Large intestine (tissue), 3 donors: Measurements from ENCODE around the gene NAALADL1. TPM values are rescaled to one million over a fixed set of nuclear protein-coding genes. Genes with fewer than 3 reads are reported as not detected.

Source experiments
- DNase-seq, 2 donors: peaks; one replicate each; pipeline versions ENCODE4 v3.0.0 to v3.0.0-alpha.2; 2013
- H3K27ac ChIP-seq: one replicate; pipeline ENCODE4 v1.5.1; 2013; ENCODE audit warnings: low read length
- H3K27me3 ChIP-seq: 2 replicates; pipeline ENCODE4 v1.6.1; 2013; ENCODE audit warnings: low read length; ENCODE audit not compliant: control insufficient read depth, insufficient read depth
- H3K36me3 ChIP-seq: 2 replicates; pipeline ENCODE4 v1.6.1; 2013; ENCODE audit warnings: low read length; ENCODE audit not compliant: control insufficient read depth, insufficient read depth
- H3K4me1 ChIP-seq: one replicate; pipeline ENCODE4 v1.6.1; 2013; ENCODE audit warnings: low read length; ENCODE audit not compliant: control insufficient read depth, insufficient read depth
- H3K4me3 ChIP-seq: one replicate; pipeline ENCODE4 v1.5.1; 2013; ENCODE audit warnings: low read length
- H3K9me3 ChIP-seq: one replicate; pipeline ENCODE4 v1.6.1; 2013; ENCODE audit warnings: mild to moderate bottlenecking, low read depth, low read length, moderate library complexity; ENCODE audit not compliant: control insufficient read depth
- WGBS: methylation state at CpG from one replicate; pipeline ENCODE4 v1.1.5; 2013; ENCODE audit warnings: low lambda C conversion rate; ENCODE audit not compliant: insufficient coverage; 5-methylcytosine and 5-hydroxymethylcytosine counted together
- polyA plus RNA-seq: library from polyadenylated mRNA; unstranded; fragments of 120-200 nt; gene quantifications from one replicate; pipeline ENCODE4 v1.2.1, GENCODE V29; 2013

NAALADL1 gene
- polyA plus RNA-seq, 1 donor: 8.9 TPM

DNA sequence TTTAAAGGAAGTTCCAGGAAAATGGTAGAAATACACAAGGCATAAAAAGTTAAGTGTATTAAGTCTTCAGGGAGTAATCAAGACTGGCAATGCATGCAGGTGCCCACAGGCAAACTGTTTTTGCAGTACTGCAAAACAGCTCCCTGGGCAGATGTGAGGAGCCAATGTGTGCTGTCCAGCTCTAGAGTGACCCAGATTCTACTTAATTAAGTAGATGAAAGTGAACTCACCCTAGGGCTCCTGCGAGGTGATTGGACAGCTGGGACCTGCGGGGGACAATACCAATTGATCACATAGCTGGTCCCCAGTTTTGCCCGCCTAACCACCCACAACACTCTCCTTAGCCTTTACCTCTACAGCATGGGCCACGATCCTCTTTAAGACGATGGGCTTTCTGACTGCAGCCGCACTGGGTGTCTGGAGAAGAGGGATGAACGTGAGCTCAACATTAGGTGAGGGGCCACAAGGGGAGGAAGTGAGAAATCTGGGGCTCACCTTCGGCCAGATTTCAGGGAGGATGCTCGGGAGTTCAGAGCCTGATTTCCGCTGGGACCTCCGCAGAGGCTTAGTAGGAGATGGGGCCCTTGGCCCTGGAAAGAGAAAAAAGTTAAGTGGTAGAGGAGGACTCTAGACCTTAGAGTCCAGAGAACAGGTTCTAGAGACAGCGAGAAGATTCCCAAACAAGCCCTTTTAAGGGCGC lies 24.9 kb upstream of the NAALADL1 start:
- DNase-seq: peak in 1 of 2 donors; percentile 0
- no CpG with 5 or more reads among the region's 13 CpGs for WGBS
- Histone ChIP-seq H3K27me3 (no peaks in the 10 kb centered on the region), H3K4me1 (peaks cover 12% of the 10 kb centered on the region), H3K36me3 (peaks cover 43% of the 10 kb centered on the region), H3K27ac (no peak overlapping the region), H3K9me3 (no peaks in the 10 kb centered on the region), H3K4me3 (peak overlapping the region; percentile 86)

DNA sequence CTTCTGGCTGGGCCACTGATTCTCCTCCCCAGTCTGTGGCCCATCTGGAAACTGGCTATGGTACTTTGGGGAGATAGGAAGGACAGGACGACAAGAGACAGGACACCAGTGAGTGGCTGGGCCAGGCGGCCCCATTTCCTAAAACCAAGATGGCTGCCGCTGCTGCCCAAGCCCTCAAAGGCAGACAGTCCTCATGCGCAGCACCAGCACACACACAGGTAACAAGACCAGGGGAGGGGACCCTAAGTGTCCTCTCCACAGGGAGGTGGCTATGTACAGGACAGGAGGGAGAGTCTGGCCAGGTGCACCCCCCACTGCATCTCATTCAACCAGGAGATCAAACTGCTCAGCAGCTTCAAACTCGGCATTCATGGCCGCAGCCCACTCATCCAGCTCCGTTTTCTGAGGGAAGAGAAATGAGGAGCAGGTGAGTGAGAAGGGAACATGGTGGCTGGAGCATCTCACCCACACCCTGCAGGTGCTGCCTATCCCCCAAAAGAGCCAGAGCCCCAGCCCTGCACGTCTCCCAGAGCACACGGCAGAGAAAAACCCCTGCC lies 20.5 kb upstream of the NAALADL1 start:
- WGBS: no CpG with 5 or more reads among the region's 9 CpGs
- no peak overlapping the region for H3K27ac ChIP-seq
- H3K36me3 ChIP-seq: peaks cover 8% of the 10 kb centered on the region

DNA sequence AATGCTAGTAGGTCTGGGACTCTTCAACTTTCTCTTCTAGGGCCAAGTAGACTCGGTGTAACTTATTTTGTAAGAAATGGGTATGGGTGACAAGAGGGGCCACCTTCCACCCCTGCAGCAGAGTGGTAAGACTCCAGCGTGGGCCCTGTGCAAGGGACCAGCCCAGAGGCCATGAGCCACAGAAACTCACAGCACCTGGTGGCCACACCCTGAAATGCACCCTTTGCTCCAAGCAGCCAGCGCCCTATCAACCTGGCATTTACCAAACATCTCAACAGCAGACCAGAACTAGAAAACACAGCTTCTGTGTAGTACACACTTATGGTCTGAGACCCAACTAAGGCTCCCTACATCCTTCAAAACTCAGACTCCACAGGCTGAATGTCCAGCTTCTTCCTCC lies 19.8 kb upstream of the NAALADL1 start:
- Histone ChIP-seq H3K9me3 (no peaks in the 10 kb centered on the region), H3K36me3 (peaks cover 8% of the 10 kb centered on the region), H3K27ac (no peak overlapping the region), H3K27me3 (no peaks in the 10 kb centered on the region), H3K4me1 (peaks cover 8% of the 10 kb centered on the region), H3K4me3 (no peak overlapping the region)
- WGBS: no CpG with 5 or more reads among the region's 3 CpGs
- peak; percentile 54 to 66 for DNase-seq

More for the DNA sequence above, 20.5 kb upstream of the NAALADL1 start:
- no peak for DNase-seq
- Histone ChIP-seq H3K4me1 (peaks cover 8% of the 10 kb centered on the region), H3K27me3 (no peaks in the 10 kb centered on the region), H3K4me3 (no peak overlapping the region), H3K9me3 (no peaks in the 10 kb centered on the region)

DNA sequence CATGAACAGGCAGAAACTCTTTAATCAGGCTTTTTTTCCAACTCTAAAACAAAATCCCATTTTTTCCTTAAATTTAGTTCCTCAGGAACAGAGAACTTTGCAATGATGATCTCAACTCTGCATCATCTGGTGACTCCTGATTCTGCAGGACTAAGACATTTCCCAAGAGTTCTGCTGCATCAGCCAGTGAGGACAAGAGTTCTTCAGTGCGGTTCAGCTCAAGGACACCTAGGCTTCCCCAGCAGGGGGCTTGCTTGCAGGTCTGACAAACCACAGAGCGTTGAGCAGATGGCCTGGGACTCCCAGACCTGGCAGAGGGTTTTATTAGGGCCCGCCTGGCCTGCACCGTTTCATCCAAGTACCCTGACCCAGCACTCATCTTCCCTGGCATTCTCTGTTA lies 19.1 kb upstream of the NAALADL1 start:
- no peak overlapping the region for H3K27ac ChIP-seq
- WGBS: no CpG with 5 or more reads among the region's 4 CpGs

DNA sequence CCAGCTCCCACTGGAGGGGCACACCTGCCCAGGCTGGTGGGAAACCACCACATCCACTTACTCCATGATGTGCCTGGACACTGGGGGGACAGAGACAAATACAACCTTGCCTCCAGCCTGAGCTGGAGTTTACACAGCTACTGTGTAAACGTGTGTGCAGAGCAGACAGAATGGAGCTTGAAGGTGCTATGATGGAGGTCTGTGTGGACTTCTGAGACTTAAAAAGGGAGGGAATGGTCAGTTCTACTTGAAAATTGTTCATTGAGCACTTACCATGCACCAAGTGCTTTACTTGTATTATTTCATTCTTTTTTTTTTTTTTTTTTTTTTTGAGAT lies 14.2 kb upstream of the NAALADL1 start:
- no peak for DNase-seq
- H3K4me3 ChIP-seq: no peak overlapping the region
- no CpG with 5 or more reads among the region's 1 CpG for WGBS
- no peak overlapping the region for H3K27ac ChIP-seq
- H3K27me3 ChIP-seq: no peaks in the 10 kb centered on the region
- no peaks in the 10 kb centered on the region for H3K36me3 ChIP-seq
- H3K9me3 ChIP-seq: no peaks in the 10 kb centered on the region
- peaks cover 9% of the 10 kb centered on the region for H3K4me1 ChIP-seq

More for the DNA sequence above, 19.1 kb upstream of the NAALADL1 start:
- Histone ChIP-seq H3K36me3 (peaks cover 8% of the 10 kb centered on the region), H3K27me3 (no peaks in the 10 kb centered on the region), H3K9me3 (no peaks in the 10 kb centered on the region), H3K4me1 (peaks cover 8% of the 10 kb centered on the region), H3K4me3 (no peak overlapping the region)
- no peak for DNase-seq

DNA sequence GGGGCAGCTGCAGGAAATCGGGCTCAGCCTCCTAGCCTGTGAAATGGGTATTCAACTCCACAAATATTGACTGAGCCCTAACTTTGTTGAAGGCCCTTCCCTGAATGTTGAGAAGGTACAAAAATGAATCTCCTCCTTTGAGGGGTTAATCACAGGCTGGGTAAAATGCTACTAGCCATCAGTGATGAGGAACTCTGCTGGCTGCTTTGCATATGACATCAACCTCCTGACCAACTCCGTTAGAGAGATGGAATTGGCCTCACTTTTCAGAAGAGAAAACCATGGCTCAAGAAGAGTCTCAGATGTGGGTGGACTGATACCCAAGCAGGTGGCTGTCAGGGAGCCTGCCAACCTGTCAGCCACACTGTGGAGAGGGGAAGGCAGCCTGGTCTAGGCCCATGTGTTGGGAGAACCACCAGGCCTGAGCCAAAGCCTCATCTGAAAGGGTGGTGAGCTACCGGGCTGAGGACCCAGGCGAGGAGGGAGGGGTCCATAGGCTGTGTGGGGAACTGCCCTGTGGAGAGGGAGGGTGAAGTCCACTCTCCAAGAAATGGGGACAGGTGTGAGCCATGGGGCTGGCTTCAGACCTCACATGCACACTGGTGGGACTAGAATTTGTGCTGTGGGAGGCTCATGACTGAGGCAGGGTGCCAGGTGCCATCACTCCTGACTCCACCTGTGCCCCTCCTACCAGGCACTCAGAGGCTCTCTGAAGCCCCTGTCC lies 13.7 kb upstream of the NAALADL1 start:
- Histone ChIP-seq H3K4me3 (no peak overlapping the region), H3K9me3 (no peaks in the 10 kb centered on the region), H3K27me3 (no peaks in the 10 kb centered on the region), H3K4me1 (peaks cover 9% of the 10 kb centered on the region), H3K27ac (no peak overlapping the region), H3K36me3 (no peaks in the 10 kb centered on the region)
- no peak for DNase-seq
- WGBS: 100% methylated on average over 1 of the region's 4 CpGs

DNA sequence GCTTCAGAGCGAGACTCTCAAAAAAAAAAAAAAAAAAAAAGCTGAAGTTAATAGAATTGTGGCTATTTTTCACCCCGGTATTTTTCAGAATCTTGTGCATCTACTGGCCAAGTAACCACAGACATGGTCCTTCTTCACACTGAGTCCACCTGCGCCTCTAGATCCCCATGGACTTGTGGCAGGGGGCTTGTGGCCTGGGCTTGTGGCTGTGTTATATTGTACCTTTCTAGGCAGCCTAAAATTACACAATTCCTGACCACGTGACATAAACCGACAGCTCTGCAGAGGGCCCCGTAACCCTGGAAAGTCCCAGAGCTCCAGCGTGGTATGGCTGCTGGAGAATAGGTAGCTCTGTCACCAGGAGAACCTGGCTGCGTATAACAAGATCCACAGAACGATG lies 10.9 kb upstream of the NAALADL1 start:
- Histone ChIP-seq H3K4me3 (no peak overlapping the region), H3K9me3 (no peaks in the 10 kb centered on the region), H3K27ac (peak overlapping the region; percentile 11), H3K4me1 (peaks cover 25% of the 10 kb centered on the region), H3K36me3 (no peaks in the 10 kb centered on the region), H3K27me3 (no peaks in the 10 kb centered on the region)
- DNase-seq: peak in 1 of 2 donors; percentile 60
- WGBS: no CpG with 5 or more reads among the region's 9 CpGs

DNA sequence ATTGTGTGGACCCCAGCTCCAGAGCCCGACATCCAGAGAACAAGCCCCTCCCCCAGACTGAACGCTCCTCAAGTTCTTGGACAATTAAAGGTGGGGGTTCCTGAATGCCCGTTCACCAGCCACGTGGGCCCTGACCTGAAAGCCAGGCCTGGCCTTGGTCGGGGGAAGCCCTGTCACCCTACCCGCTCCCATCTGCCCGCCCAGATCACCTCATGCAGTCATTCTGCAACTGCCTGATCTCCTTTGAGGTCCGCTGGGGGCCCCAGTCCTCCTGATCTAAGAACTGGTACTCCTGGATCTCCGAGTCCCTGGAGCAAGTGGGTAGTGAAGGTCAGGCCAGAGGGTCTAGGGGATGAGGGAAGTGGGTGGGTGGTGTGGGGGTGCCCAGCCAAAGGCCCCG lies 9.1 kb upstream of the NAALADL1 start:
- DNase-seq: no peak
- Histone ChIP-seq H3K36me3 (no peaks in the 10 kb centered on the region), H3K9me3 (no peaks in the 10 kb centered on the region), H3K27me3 (no peaks in the 10 kb centered on the region), H3K4me3 (no peak overlapping the region), H3K27ac (no peak overlapping the region), H3K4me1 (peaks cover 25% of the 10 kb centered on the region)
- WGBS: no CpG with 5 or more reads among the region's 10 CpGs

DNA sequence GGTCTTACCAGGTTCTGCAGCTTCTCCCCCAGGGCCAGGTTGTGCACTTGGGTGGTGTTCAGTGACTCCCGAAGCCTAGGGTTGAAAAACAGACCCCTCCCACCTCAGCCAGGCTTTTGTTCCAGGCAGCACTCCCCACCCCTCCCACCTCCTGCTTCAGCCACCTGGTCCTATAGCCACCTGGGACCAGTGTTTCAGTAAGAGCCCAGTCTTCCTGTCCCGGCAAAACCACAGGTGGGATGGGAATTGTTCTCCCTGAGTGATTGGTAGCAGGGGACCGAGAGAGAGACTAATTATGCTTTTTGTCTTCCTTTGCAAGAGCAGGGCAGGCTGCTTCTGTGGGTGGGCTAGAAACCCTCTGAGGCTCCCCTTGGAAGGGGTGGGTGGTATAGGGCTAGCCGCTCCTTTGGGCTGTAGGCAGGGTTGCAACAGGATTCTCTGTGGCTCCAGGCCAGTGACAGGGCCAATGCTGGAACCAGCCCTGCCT lies 8.5 kb upstream of the NAALADL1 start:
- Histone ChIP-seq H3K27ac (no peak overlapping the region), H3K4me1 (peaks cover 25% of the 10 kb centered on the region), H3K36me3 (no peaks in the 10 kb centered on the region), H3K4me3 (no peak overlapping the region), H3K27me3 (no peaks in the 10 kb centered on the region), H3K9me3 (no peaks in the 10 kb centered on the region)
- no peak for DNase-seq
- WGBS: no CpG with 5 or more reads among the region's 4 CpGs

DNA sequence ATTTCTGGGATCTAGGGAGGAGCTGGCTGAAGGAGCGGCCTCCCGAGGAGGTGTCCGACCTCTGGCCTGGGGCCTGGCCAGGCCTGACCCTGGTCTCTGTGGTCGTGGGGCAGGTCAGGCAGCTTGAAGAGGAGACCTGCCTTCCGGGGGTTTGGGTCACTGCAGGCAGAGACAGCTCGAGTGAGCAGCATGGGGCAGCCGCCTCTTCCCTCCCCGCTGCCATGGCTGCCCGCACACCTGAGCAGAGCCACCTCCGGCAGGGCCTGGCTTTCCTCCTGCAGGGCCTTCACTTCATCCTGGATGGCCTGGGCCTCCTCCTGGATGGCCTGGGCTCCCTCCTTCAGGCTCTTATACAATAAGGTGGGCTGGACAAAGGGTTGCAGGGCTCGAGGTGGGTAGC lies 8.0 kb upstream of the NAALADL1 start:
- H3K27me3 ChIP-seq: no peaks in the 10 kb centered on the region
- H3K27ac ChIP-seq: peak overlapping the region; percentile 25
- no peaks in the 10 kb centered on the region for H3K9me3 ChIP-seq
- no CpG with 5 or more reads among the region's 11 CpGs for WGBS
- no peak overlapping the region for H3K4me3 ChIP-seq
- peaks cover 25% of the 10 kb centered on the region for H3K4me1 ChIP-seq
- no peaks in the 10 kb centered on the region for H3K36me3 ChIP-seq
- DNase-seq: no peak
